H9 (cell line): ENCODE data around the gene SEMA3G. TPM values are rescaled to one million over a fixed set of nuclear protein-coding genes. Genes with fewer than 3 reads are reported as not detected.

Experiments
- DNase-seq: peaks from one replicate; pipeline ENCODE4 v3.0.0-alpha.2; 2017
- H2AFZ ChIP-seq: one replicate; pipeline ENCODE4 v1.6.1; 2013; ENCODE audit warnings: mild to moderate bottlenecking, low read length, control low read depth, moderate library complexity
- H2AK5ac ChIP-seq: 2 replicates; pipeline ENCODE4 v1.6.1; 2013; ENCODE audit warnings: low read length, control low read depth, mixed read lengths; ENCODE audit not compliant: insufficient read length
- H2BK120ac ChIP-seq: one replicate; pipeline ENCODE4 v1.6.1; 2013; ENCODE audit warnings: low read depth, mild to moderate bottlenecking, low read length, control low read depth, inconsistent platforms; ENCODE audit not compliant: poor library complexity, severe bottlenecking
- H2BK12ac ChIP-seq: 2 replicates; pipeline ENCODE4 v1.6.1; 2013; ENCODE audit warnings: low read length, control low read depth, mixed read lengths, low read depth; ENCODE audit not compliant: insufficient read length
- H2BK15ac ChIP-seq: 2 replicates; pipeline ENCODE4 v1.6.1; 2013; ENCODE audit warnings: low read depth, low read length, control low read depth
- H2BK20ac ChIP-seq: one replicate; pipeline ENCODE4 v1.6.1; 2013; ENCODE audit warnings: low read depth, mild to moderate bottlenecking, low read length, control low read depth, inconsistent platforms; ENCODE audit not compliant: poor library complexity, severe bottlenecking
- H2BK5ac ChIP-seq: 2 replicates; pipeline ENCODE4 v1.6.1; 2013; ENCODE audit warnings: low read length, control low read depth, mixed read lengths; ENCODE audit not compliant: insufficient read length
- H3K14ac ChIP-seq: 2 replicates; pipeline ENCODE4 v1.6.1; 2013; ENCODE audit warnings: low read length, control low read depth; ENCODE audit not compliant: insufficient read depth
- H3K18ac ChIP-seq: 2 replicates; pipeline ENCODE4 v1.6.1; 2013; ENCODE audit warnings: low read depth, mild to moderate bottlenecking, mixed read lengths, low read length, control low read depth; ENCODE audit not compliant: insufficient read length
- H3K23ac ChIP-seq: 2 replicates; pipeline ENCODE4 v1.6.1; 2013; ENCODE audit warnings: low read length, control low read depth, mixed read lengths, low read depth; ENCODE audit not compliant: insufficient read length
- H3K23me2 ChIP-seq: 2 replicates; pipeline ENCODE4 v1.6.1; 2013; ENCODE audit warnings: low read depth, mild to moderate bottlenecking, mixed read lengths, low read length, control low read depth; ENCODE audit not compliant: insufficient read length, poor library complexity, severe bottlenecking
- H3K27ac ChIP-seq: 2 replicates; pipeline ENCODE4 v1.5.1; 2013; ENCODE audit warnings: low read length, control low read depth, mixed read lengths, low read depth; ENCODE audit not compliant: insufficient read length
- H3K27me3 ChIP-seq: 2 replicates; pipeline ENCODE4 v1.6.1; 2013; ENCODE audit warnings: low read length, control low read depth, inconsistent platforms; ENCODE audit not compliant: insufficient read depth
- H3K4ac ChIP-seq: 2 replicates; pipeline ENCODE4 v1.6.1; 2013; ENCODE audit warnings: low read depth, mild to moderate bottlenecking, control low read depth, inconsistent platforms, low read length, moderate library complexity
- H3K4me1 ChIP-seq: 2 replicates; pipeline ENCODE4 v1.6.1; 2013; ENCODE audit warnings: low read length, control low read depth, inconsistent platforms; ENCODE audit not compliant: insufficient read depth
- H3K4me2 ChIP-seq: 2 replicates; pipeline ENCODE4 v1.6.1; 2013; ENCODE audit warnings: low read length, control low read depth, mixed read lengths; ENCODE audit not compliant: insufficient read length, insufficient read depth
- H3K56ac ChIP-seq: 2 replicates; pipeline ENCODE4 v1.6.1; 2013; ENCODE audit warnings: low read depth, mild to moderate bottlenecking, mixed read lengths, low read length, control low read depth; ENCODE audit not compliant: insufficient read length
- H3K79me1 ChIP-seq: 2 replicates; pipeline ENCODE4 v1.6.1; 2013; ENCODE audit warnings: low read depth, mild to moderate bottlenecking, moderate library complexity, low read length, control low read depth, inconsistent platforms; ENCODE audit not compliant: insufficient read depth, poor library complexity, severe bottlenecking
- H3K79me2 ChIP-seq: 2 replicates; pipeline ENCODE4 v1.6.1; 2013; ENCODE audit warnings: low read length, control low read depth, inconsistent platforms; ENCODE audit not compliant: insufficient read depth
- H3K9ac ChIP-seq: 2 replicates; pipeline ENCODE4 v1.6.1; 2013; ENCODE audit warnings: low read length, control low read depth, mixed read lengths; ENCODE audit not compliant: insufficient read length; ENCODE audit errors: extremely low read depth
- H3K9me3 ChIP-seq: one replicate; pipeline ENCODE4 v1.6.1; 2013; ENCODE audit warnings: low read depth, low read length, inconsistent platforms; ENCODE audit not compliant: control insufficient read depth
- H3T11ph ChIP-seq: one replicate; pipeline ENCODE4 v1.6.1; 2013; ENCODE audit warnings: mild to moderate bottlenecking, low read length, control low read depth, inconsistent platforms
- H4K20me1 ChIP-seq: one replicate; pipeline ENCODE4 v1.6.1; 2013; ENCODE audit not compliant: control insufficient read depth, insufficient read length, insufficient read depth
- H4K5ac ChIP-seq: 2 replicates; pipeline ENCODE4 v1.6.1; 2013; ENCODE audit warnings: low read depth, mild to moderate bottlenecking, mixed read lengths, low read length, control low read depth; ENCODE audit not compliant: insufficient read length
- H4K8ac ChIP-seq: replicated peaks from 2 replicates; pipeline ENCODE4 v1.6.1; 2013; ENCODE audit warnings: low read length, control low read depth, mixed read lengths, low read depth; ENCODE audit not compliant: insufficient read length
- H4K91ac ChIP-seq: 2 replicates; pipeline ENCODE4 v1.6.1; 2013; ENCODE audit warnings: low read depth, mild to moderate bottlenecking, moderate library complexity, mixed read lengths, low read length, control low read depth; ENCODE audit not compliant: insufficient read length
- H3K27ac Mint-ChIP-seq, 3 experiments: 2 replicates in 2 of 3; 3 replicates in 1 of 3; pipeline ENCODE4 v1.8.0; 2020 to 2021; ENCODE audit warnings: mixed read lengths in 3 of 3, mild to moderate bottlenecking in 1 of 3, moderate library complexity in 1 of 3
- H3K27me3 Mint-ChIP-seq: 2 replicates; pipeline ENCODE4 v1.8.0; 2021; ENCODE audit warnings: low read depth, mild to moderate bottlenecking, moderate library complexity, mixed read lengths
- H3K36me3 Mint-ChIP-seq, 3 experiments: 2 replicates in 2 of 3; 3 replicates in 1 of 3; pipeline ENCODE4 v1.8.0; 2020 to 2021; ENCODE audit warnings: low read depth in 3 of 3, mixed read lengths in 3 of 3; ENCODE audit not compliant: insufficient read depth in 1 of 3
- H3K4me1 Mint-ChIP-seq, 2 experiments: 2 replicates each; pipeline ENCODE4 v1.8.0; 2020; ENCODE audit warnings: mixed read lengths in 2 of 2
- H3K4me3 Mint-ChIP-seq, 2 experiments: 2 replicates in 1 of 2; 3 replicates in 1 of 2; pipeline ENCODE4 v1.8.0; 2020 to 2021; ENCODE audit warnings: mild to moderate bottlenecking in 2 of 2, mixed read lengths in 2 of 2, moderate library complexity in 1 of 2
- H3K9me3 Mint-ChIP-seq, 2 experiments: 2 replicates in 1 of 2; 3 replicates in 1 of 2; pipeline ENCODE4 v1.8.0; 2020; ENCODE audit warnings: mild to moderate bottlenecking in 2 of 2, mixed read lengths in 2 of 2, moderate library complexity in 1 of 2
- WGBS: extraction: QIAGEN DNeasy Blood & Tissue Kit; methylation state at CpG from one replicate; pipeline ENCODE4 v1.1.7; 2013; ENCODE audit warnings: missing lambda C conversion rate, low lambda C conversion rate, mixed read lengths; ENCODE audit not compliant: insufficient read length; ENCODE audit errors: extremely low coverage; 5-methylcytosine and 5-hydroxymethylcytosine counted together
- total RNA-seq: library from RNA; stranded (reverse); gene quantifications from 2 replicates; pipeline ENCODE4 v1.2.1, GENCODE V29; 2021
- TF ChIP-seq, protein P1 (sequence below): fragments of 200-600 bp; sonication (generic); conservative IDR thresholded peaks from 3 replicates; pipeline ENCODE4 v1.8.0; 2021; ENCODE audit warnings: antibody characterized with exemption, mild to moderate bottlenecking

The SEMA3G gene
- total RNA-seq, 1 experiment from 2014 or later = 2.4 TPM

DNA sequence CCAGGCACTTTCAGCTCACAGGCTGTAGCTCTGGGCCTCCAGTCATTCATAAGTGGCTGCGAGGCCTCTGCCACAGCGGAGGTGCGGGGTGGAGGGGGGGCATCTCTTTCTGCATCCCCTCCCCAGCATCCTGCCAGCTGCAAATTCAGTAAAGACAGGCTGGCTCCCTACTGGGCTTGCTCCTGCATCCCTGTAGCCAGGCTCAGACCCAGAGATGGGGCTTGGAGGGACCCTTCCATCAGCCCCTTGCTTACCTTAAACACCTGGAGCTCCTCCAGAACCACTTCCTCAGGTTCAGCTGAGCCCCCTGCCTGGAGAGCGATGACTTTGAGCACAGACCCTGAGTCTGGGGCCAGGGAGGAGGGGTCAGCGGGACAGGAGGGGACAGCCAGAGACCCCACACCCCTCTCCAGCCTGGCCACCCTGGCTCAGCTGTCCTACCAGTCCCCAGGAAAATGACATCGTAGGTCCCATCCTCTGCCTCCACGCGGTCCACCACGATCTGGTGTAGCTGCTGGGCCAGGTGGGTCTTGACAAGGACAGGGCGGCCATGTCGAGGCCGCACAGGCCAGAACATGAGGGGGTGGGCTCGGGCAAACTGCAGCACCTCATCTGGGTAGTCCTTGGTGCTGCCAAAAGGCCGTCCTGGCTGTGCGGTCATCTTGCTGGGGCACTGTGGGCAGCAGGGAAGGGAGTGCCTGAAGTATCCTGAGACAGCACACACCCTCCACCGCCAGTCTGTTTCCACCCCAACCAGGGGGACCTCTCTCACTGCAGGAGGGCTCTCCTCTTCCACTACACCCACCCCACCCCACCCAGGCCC is 5.3 kb downstream of the SEMA3G start:
- no peaks in the 10 kb centered on the region for H3K23me2 ChIP-seq
- no peak overlapping the region for H3K9ac ChIP-seq
- no peak overlapping the region for H2BK15ac ChIP-seq
- no peaks in the 10 kb centered on the region for H3K27me3 ChIP-seq
- no peaks in the 10 kb centered on the region for H3K9me3 ChIP-seq
- Mint-ChIP-seq H3K4me1 (peaks cover 5 to 9% of the 10 kb centered on the region in 2 experiments; a peak in 2 of 4 replicates), H3K9me3 (no peaks in the 10 kb centered on the region), H3K27ac (peak overlapping the region in 1 of 3 experiments; percentile 40; a peak in 1 of 7 replicates), H3K36me3 (no peaks in the 10 kb centered on the region; a peak in 1 of 7 replicates), H3K27me3 (0 out of 2 replicates have a peak, but pooled peaks cover 2% of the 10 kb centered on the region), H3K4me3 (no peak overlapping the region)
- WGBS = no CpG with 5 or more reads among the region's 16 CpGs
- no peak overlapping the region for H2BK120ac ChIP-seq
- H2BK12ac ChIP-seq = no peak overlapping the region
- H3K56ac ChIP-seq = no peak overlapping the region
- no peaks in the 10 kb centered on the region for H3K79me2 ChIP-seq
- no peak overlapping the region for H3K14ac ChIP-seq
- no peak overlapping the region for H4K8ac ChIP-seq
- H2AK5ac ChIP-seq = no peak overlapping the region
- no peak overlapping the region for H2BK5ac ChIP-seq
- no peaks in the 10 kb centered on the region for H3K4me1 ChIP-seq
- no peak overlapping the region for H3K4me2 ChIP-seq
- no peak overlapping the region for H2AFZ ChIP-seq
- no peak overlapping the region for H4K5ac ChIP-seq
- H3K27ac ChIP-seq = no peak overlapping the region
- TF ChIP-seq, protein P1, sequence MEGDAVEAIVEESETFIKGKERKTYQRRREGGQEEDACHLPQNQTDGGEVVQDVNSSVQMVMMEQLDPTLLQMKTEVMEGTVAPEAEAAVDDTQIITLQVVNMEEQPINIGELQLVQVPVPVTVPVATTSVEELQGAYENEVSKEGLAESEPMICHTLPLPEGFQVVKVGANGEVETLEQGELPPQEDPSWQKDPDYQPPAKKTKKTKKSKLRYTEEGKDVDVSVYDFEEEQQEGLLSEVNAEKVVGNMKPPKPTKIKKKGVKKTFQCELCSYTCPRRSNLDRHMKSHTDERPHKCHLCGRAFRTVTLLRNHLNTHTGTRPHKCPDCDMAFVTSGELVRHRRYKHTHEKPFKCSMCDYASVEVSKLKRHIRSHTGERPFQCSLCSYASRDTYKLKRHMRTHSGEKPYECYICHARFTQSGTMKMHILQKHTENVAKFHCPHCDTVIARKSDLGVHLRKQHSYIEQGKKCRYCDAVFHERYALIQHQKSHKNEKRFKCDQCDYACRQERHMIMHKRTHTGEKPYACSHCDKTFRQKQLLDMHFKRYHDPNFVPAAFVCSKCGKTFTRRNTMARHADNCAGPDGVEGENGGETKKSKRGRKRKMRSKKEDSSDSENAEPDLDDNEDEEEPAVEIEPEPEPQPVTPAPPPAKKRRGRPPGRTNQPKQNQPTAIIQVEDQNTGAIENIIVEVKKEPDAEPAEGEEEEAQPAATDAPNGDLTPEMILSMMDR = no peak
- H3K23ac ChIP-seq = no peak overlapping the region
- no peak overlapping the region for H3T11ph ChIP-seq
- H3K18ac ChIP-seq = no peak overlapping the region
- no peak overlapping the region for H3K4ac ChIP-seq
- no peaks in the 10 kb centered on the region for H4K20me1 ChIP-seq
- no peak for DNase-seq
- H4K91ac ChIP-seq = no peak overlapping the region
- H3K79me1 ChIP-seq = no peaks in the 10 kb centered on the region
- no peak overlapping the region for H2BK20ac ChIP-seq
